Ovary (tissue), 9 donors: Measurements from ENCODE around the gene SH3PXD2A. TPM values are rescaled to one million over a fixed set of nuclear protein-coding genes. Genes with fewer than 3 reads are reported as not detected.
"Not testable (repeated sequence)": the region's sequence is repeated elsewhere in the genome, so short reads cannot be mapped to it uniquely, and the experiment has no call there.

Source experiments
- DNase-seq, 5 donors: peaks; one replicate each; pipeline ENCODE4 v3.0.0-alpha.2; 2019 to 2020
- H3K27ac ChIP-seq, 2 donors: fragments of 200-600 bp; one replicate each; pipeline versions ENCODE4 v1.5.1 to v1.8.0; 2019 to 2022
- H3K27me3 ChIP-seq: fragments of 200-600 bp; one replicate; pipeline ENCODE4 v1.8.0; 2022
- H3K36me3 ChIP-seq: fragments of 200-600 bp; sonication (generic); one replicate; pipeline ENCODE4 v1.5.1; 2019
- H3K4me1 ChIP-seq: one replicate; pipeline ENCODE4 v1.8.1; 2013; ENCODE audit warnings: mild to moderate bottlenecking, moderate library complexity; ENCODE audit not compliant: insufficient read depth
- H3K4me3 ChIP-seq: fragments of 200-600 bp; sonication (generic); one replicate; pipeline ENCODE4 v1.5.1; 2017
- H3K9me3 ChIP-seq, 2 donors: fragments of 200-600 bp in 1 of 2; sonication (generic) in 1 of 2; one replicate each; pipeline versions ENCODE4 v1.5.1 to v1.8.1; 2013 to 2019; ENCODE audit warnings: mild to moderate bottlenecking in 1 of 2, moderate library complexity in 1 of 2
- EP300 ChIP-seq: sonication (generic); formaldehyde crosslinking; IDR thresholded peaks from one replicate; pipeline ENCODE4 v1.6.1; 2017; ENCODE audit warnings: antibody characterized with exemption
- POLR2A ChIP-seq: fragments of 450-650 bp; IDR thresholded peaks from one replicate; pipeline ENCODE4 v1.6.1; 2017; ENCODE audit warnings: antibody characterized with exemption, mild to moderate bottlenecking, moderate library complexity
- WGBS, 3 donors: extraction: QIAGEN DNeasy Blood & Tissue Kit in 1 of 3; methylation state at CpG; one replicate each; pipeline versions ENCODE4 v1.1.5 to v1.1.7; 2013 to 2017; 5-methylcytosine and 5-hydroxymethylcytosine counted together
- intact Hi-C, 4 donors: fragments of 100-400 bp; cut with DNase I; formaldehyde crosslinking; loops; one replicate each; pipeline versions ENCODE4 v1.11.0 to v1.15.1; 2022 to 2023
- polyA plus RNA-seq, 2 donors: library from polyadenylated mRNA; stranded (reverse); fragments of 200-250 nt in 1 of 2; fragments of 350-450 nt in 1 of 2; fragmentation: Illumina TruSeq in 1 of 2; extraction: RNeasy Lipid Tissue Mini Kit (QIAGEN cat#74804) in 1 of 2; gene quantifications; one replicate each; pipeline ENCODE4 v1.2.3, GENCODE V29; 2013 to 2014
- total RNA-seq, 7 donors: library from RNA; depleted of rRNA in 2 of 7; stranded (reverse); fragments of >200 nt in 2 of 7; fragmentation: NEBNext Ultra II Directional in 3 of 7; extraction: Animal tissue kit (Norgen Biotek cat#: 25700) in 3 of 7; gene quantifications; one replicate each; pipeline versions ENCODE4 v1.1.0 to v1.2.4, GENCODE V29; 2016 to 2023
- TF ChIP-seq, protein P1 (sequence below), 3 donors: fragments of 450-650 bp in 2 of 3; fragments of 200-600 bp in 1 of 3; IDR thresholded peaks; one replicate each; pipeline versions ENCODE4 v1.5.1 to v1.8.0; 2016 to 2022; ENCODE audit warnings: antibody characterized with exemption in 3 of 3, mild to moderate bottlenecking in 1 of 3
- donor health status: DM: no; HTN: no; CAD: no; lungs with moderate emphysema.
- donor health status: DM: no; HTN: no; CAD: no.
- donor health status: Bipolar disorder and iron deficiency.
- donor health status: DM: yes; HTN: yes; CAD: no.
- donor health status: DM: no; HTN: no; CAD: no.
- donor health status: DM: yes; HTN: yes; CAD: no.

The SH3PXD2A gene
- total and polyA plus RNA-seq, 9 donors = 15.3 to 82.9 (median 52.2) TPM

DNA sequence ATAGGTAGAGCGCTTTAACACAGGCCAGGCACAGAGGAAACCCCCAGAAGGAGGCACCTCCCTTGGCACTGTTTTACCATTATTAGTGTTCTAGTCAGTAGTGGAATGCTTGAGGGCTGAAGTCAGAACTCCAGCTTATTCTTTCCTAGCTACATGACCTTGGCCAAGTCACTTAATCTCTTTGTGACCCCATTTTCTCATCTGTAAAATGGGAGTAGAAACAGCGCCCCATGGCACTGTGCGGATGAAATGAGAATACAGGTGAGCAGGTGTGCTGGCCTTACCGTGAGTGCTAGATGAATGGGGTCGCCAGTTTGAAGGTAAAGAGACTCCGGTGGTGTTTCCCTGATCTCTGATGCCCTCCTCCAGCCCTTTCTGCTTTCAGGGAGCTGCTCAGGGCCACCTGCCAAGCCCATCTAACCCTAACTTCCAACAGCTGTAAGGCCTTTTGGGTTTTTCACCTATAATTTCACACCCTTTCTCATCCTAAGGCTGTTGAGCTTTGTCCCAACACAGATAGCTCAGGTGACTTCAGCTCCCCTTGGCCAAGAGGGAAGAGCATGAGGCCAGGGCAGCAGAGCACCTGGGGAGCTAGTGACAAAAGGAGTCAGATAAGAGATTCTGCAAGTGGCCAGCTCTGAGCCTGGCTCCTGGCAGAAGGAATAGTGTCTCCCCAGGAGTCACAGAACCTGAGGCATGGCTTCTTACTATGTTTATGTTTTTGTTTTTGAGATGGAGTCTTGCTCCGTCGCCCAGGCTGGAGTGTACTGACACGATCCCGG is 76.8 kb downstream of the SH3PXD2A start:
- H3K9me3 ChIP-seq = no peaks in the 10 kb centered on the region
- no peaks in the 10 kb centered on the region for H3K27me3 ChIP-seq
- WGBS, 3 donors = 89 to 94% (median 91%) methylated on average over 10 of the region's 10 CpGs
- H3K4me1 ChIP-seq = peaks cover 10% of the 10 kb centered on the region
- H3K4me3 ChIP-seq = no peak overlapping the region
- no peak overlapping the region for H3K27ac ChIP-seq
- H3K36me3 ChIP-seq = no peaks in the 10 kb centered on the region
- intact Hi-C loops = loop anchor here in 1 of 4 donors (10.0 kb wide), 1 partner anchor 76 kb away; the partner anchor contains the start of gene SH3PXD2A
- no peak for DNase-seq
- TF ChIP-seq, protein P1, sequence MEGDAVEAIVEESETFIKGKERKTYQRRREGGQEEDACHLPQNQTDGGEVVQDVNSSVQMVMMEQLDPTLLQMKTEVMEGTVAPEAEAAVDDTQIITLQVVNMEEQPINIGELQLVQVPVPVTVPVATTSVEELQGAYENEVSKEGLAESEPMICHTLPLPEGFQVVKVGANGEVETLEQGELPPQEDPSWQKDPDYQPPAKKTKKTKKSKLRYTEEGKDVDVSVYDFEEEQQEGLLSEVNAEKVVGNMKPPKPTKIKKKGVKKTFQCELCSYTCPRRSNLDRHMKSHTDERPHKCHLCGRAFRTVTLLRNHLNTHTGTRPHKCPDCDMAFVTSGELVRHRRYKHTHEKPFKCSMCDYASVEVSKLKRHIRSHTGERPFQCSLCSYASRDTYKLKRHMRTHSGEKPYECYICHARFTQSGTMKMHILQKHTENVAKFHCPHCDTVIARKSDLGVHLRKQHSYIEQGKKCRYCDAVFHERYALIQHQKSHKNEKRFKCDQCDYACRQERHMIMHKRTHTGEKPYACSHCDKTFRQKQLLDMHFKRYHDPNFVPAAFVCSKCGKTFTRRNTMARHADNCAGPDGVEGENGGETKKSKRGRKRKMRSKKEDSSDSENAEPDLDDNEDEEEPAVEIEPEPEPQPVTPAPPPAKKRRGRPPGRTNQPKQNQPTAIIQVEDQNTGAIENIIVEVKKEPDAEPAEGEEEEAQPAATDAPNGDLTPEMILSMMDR (IDR thresholded peaks at IDR 0.05) = no peak
- TF ChIP-seq EP300 (no peak), POLR2A (no peak)

DNA sequence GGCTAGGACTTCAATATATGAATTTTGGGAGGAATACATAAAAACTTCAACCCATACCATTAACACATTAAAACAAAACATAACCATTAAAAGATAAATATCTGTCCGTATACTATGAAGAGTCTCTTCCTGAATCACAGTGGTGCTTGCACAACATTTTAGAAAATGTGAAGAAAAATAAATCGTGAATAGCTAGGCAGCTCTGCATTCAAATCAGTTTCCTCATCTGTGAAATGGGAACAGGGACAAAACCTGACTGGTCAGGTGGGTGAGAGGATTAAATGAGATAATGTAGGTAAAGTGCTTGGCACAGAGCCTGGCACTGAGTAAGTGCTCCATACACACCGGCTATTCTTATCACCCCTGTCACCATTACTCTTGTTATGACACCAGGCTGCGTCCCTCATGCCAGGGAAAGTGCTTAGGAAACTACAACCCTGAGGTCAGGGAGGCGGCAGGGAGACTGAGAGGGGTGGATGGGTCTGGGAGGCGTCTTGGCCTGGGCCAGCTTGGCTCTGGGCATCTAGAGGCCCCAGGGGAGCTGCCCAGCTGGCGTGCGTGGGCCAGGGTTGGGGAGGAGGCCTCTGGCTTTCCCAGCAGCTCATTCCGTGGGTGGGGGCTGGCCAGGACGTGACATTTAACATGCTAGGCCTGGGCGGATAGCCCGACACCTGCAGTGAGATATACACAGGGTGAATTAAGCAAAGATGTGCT is 78.3 kb downstream of the SH3PXD2A start:
- intact Hi-C loops = loop anchor here in 1 of 4 donors (10.0 kb wide), 1 partner anchor 78 kb away; the partner anchor contains the start of gene SH3PXD2A

DNA sequence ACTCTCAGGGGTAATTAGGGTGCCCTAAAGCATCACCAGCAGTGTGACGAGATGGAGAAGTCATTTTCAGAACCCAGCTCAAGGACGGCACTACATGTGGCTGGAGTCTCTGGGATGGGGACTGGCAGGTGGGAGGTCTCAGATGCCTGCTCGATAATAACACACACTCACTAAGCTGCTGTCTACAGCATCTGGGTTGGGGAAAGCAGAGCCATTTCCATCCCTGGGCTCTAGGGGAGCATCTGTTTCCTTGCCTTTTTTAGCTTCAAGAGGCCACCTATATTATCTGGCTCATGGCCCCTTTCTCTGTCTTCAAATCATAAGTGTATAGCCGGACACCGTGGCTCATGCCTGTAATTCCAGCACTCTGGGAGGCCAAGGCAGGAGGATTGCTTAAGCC is 79.6 kb downstream of the SH3PXD2A start:
- Histone ChIP-seq H3K27ac (no peak overlapping the region), H3K27me3 (no peaks in the 10 kb centered on the region), H3K4me3 (no peak overlapping the region), H3K36me3 (no peaks in the 10 kb centered on the region), H3K9me3 (no peaks in the 10 kb centered on the region), H3K4me1 (peaks cover 9% of the 10 kb centered on the region)
- TF ChIP-seq EP300 = no peak
- intact Hi-C loops = loop anchor here in 1 of 4 donors (10.0 kb wide), 1 partner anchor 79 kb away; the partner anchor contains the start of gene SH3PXD2A
- 90 to 93% (median 91%) methylated on average over 5 of the region's 5 CpGs for WGBS, 3 donors
- no peak for DNase-seq

More for the DNA sequence above, 78.3 kb downstream of the SH3PXD2A start:
- TF ChIP-seq POLR2A = no peak
- TF ChIP-seq, protein P1 (IDR thresholded peaks at IDR 0.05) = no peak
- TF ChIP-seq EP300 = no peak
- no peaks in the 10 kb centered on the region for H3K9me3 ChIP-seq
- no peaks in the 10 kb centered on the region for H3K36me3 ChIP-seq
- no peak overlapping the region for H3K4me3 ChIP-seq
- 65 to 73% (median 71%) methylated on average over 12 of the region's 12 CpGs for WGBS, 3 donors
- no peaks in the 10 kb centered on the region for H3K27me3 ChIP-seq
- peaks cover 8% of the 10 kb centered on the region for H3K4me1 ChIP-seq
- no peak for DNase-seq
- H3K27ac ChIP-seq = no peak overlapping the region

DNA sequence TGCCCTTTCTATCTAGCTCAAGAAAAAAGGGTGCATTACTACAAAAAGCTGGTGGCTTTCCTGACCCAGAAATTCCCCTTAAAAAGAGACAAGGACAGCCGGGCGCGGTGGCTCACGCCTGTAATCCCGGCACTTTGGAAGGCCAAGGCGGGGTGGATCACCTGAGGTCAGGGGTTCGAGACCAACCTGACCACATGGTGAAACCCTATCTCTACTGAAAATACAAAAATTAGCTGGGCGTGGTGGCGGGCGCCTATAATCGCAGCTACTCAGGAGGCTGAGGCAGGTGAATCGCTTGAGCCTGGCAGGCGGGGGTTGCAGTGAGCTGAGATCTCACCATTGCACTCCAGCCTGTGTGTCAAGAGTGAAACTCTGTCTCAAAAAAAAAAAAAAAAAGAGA is 82.5 kb downstream of the SH3PXD2A start:
- intact Hi-C loops = loop anchor here in 1 of 4 donors (10.0 kb wide), 1 partner anchor 82 kb away; the partner anchor contains the start of gene SH3PXD2A
- H3K9me3 ChIP-seq, H3K27me3 ChIP-seq, H3K36me3 ChIP-seq, H3K4me1 ChIP-seq, DNase-seq: not testable (repeated sequence)
- Histone ChIP-seq H3K27ac (peak overlapping the region in 1 of 2 donors; percentile 68), H3K4me3 (peak overlapping the region; percentile 18)
- 62 to 73% (median 65%) methylated on average over 13 of the region's 13 CpGs for WGBS, 3 donors

DNA sequence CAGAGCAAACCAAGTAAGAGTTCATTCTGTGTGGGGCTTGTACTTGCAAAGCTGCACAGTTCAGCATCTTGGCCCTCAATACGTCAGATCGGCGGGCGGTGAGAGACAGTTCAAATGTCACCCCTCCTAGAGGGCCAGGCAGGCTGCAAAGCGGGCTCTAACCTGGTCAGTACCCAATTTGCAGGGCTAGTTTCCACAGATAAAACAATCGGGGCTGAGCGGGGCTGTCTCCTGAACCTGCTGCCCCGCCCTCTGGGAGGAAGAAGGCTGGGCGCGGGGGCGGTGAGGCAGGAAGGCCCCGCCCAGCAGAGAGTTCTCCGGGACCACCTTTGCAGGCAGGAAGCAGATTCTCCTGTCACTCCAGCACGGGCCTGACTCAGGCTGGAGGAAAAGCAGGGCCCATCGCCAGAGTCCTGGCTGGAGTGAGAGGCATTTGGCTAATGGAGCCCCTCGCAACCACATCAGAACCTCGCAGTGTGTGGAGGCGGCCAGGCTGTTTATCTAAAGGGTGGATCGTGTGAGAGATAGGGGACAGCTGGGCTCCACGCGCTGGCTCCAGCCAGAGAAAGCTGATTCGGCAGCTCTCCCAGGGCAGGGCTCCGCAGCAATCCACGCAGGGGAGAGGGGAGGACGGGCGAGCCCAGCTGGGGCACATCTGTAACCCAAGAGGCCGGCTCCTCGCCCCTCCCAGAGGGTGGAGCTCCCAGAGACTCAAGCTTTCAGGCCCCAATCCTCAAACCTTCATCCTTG is 83.1 kb downstream of the SH3PXD2A start:
- peaks cover 4% of the 10 kb centered on the region for H3K4me1 ChIP-seq
- peak overlapping the region; percentile 18 for H3K4me3 ChIP-seq
- no peak for TF ChIP-seq EP300
- TF ChIP-seq, protein P1 (IDR thresholded peaks at IDR 0.05) = no peak
- no peaks in the 10 kb centered on the region for H3K9me3 ChIP-seq
- H3K27ac ChIP-seq = peak overlapping the region in 1 of 2 donors; percentile 68
- 0 to 2% (median 1%) methylated on average over 28 of the region's 28 CpGs for WGBS, 3 donors
- H3K27me3 ChIP-seq = no peaks in the 10 kb centered on the region
- no peaks in the 10 kb centered on the region for H3K36me3 ChIP-seq
- DNase-seq = peak; percentile 81 to 88 (median 85)
- intact Hi-C loops = loop anchor here in 1 of 4 donors (10.0 kb wide), 1 partner anchor 83 kb away; the partner anchor contains the start of gene SH3PXD2A
